Measurements from ENCODE around the gene SLC24A3. TPM values are rescaled to one million over a fixed set of nuclear protein-coding genes. Genes with fewer than 3 reads are reported as not detected.

Gene SLC24A3
- total and polyA plus RNA-seq, 2 donors = 12.6 to 20.5 TPM

GRCh38 chr20:19757487-19758132 lies 545.2 kb downstream of the SLC24A3 start:
- WGBS = under 1% methylated on average over 45 of the region's 45 CpGs
- peak overlapping the region; percentile 85 for H3K27ac ChIP-seq (ENCODE audit: low read depth)
- no peaks in the 10 kb centered on the region for H3K4me1 ChIP-seq (ENCODE audit: insufficient read depth)
- peak overlapping the region; percentile 79 for H3K4me3 ChIP-seq (ENCODE audit: low read depth, low read length)
- H3K36me3 ChIP-seq (ENCODE audit: insufficient read depth) = no peaks in the 10 kb centered on the region
- peak; percentile 88 for DNase-seq (ENCODE audit: extremely low spot score)

GRCh38 chr20:19758133-19758500 lies 545.7 kb downstream of the SLC24A3 start, which contains the start of gene RIN2:
RIN2 (plus strand) TSS chr20:19758258; CDS start chr20:19889602, 131,344 bp downstream.
- H3K27ac ChIP-seq (ENCODE audit: low read depth) = peak within 1 kb of the TSS; percentile 85
- peak within 1 kb of the TSS; percentile 79 for H3K4me3 ChIP-seq (ENCODE audit: low read depth, low read length)
- H3K4me1 ChIP-seq (ENCODE audit: insufficient read depth) = no peaks in the 10 kb centered on the region
- H3K36me3 ChIP-seq (ENCODE audit: insufficient read depth) = no peaks in the 10 kb centered on the region
- DNase-seq (ENCODE audit: extremely low spot score) = no peak
- 0% methylated on average over 25 of the region's 25 CpGs for WGBS

- Histone ChIP-seq H3K36me3 (ENCODE audit: insufficient read depth) (no peaks in the 10 kb centered on the region), H3K27ac (ENCODE audit: low read depth) (peak overlapping the region; percentile 85), H3K4me3 (ENCODE audit: low read depth, low read length) (peak overlapping the region; percentile 79), H3K4me1 (ENCODE audit: insufficient read depth) (no peaks in the 10 kb centered on the region)
- WGBS = 5% methylated on average over 54 of the region's 54 CpGs
- DNase-seq (ENCODE audit: extremely low spot score) = no peak
These were observed 546.3 kb downstream of the SLC24A3 start for GRCh38 chr20:19758501-19759331.

GRCh38 chr20:19760371-19760721 lies 547.9 kb downstream of the SLC24A3 start:
- Histone ChIP-seq H3K36me3 (ENCODE audit: insufficient read depth) (no peaks in the 10 kb centered on the region), H3K4me3 (ENCODE audit: low read depth, low read length) (no peak overlapping the region), H3K27ac (ENCODE audit: low read depth) (no peak overlapping the region), H3K4me1 (ENCODE audit: insufficient read depth) (no peaks in the 10 kb centered on the region)
- 89% methylated on average over 3 of the region's 3 CpGs for WGBS
- no peak for DNase-seq (ENCODE audit: extremely low spot score)

- H3K36me3 ChIP-seq (ENCODE audit: insufficient read depth) = no peaks in the 10 kb centered on the region
- no peak for DNase-seq (ENCODE audit: extremely low spot score)
- H3K4me1 ChIP-seq (ENCODE audit: insufficient read depth) = no peaks in the 10 kb centered on the region
- H3K27ac ChIP-seq (ENCODE audit: low read depth) = no peak overlapping the region
- no peak overlapping the region for H3K4me3 ChIP-seq (ENCODE audit: low read depth, low read length)
These were observed 548.9 kb downstream of the SLC24A3 start for GRCh38 chr20:19761326-19761725.

GRCh38 chr20:19761841-19762240 lies 549.4 kb downstream of the SLC24A3 start:
- no peak for DNase-seq (ENCODE audit: extremely low spot score)
- H3K36me3 ChIP-seq (ENCODE audit: insufficient read depth) = no peaks in the 10 kb centered on the region
- WGBS = 56% methylated on average over 2 of the region's 2 CpGs
- no peak overlapping the region for H3K4me3 ChIP-seq (ENCODE audit: low read depth, low read length)
- no peaks in the 10 kb centered on the region for H3K4me1 ChIP-seq (ENCODE audit: insufficient read depth)
- H3K27ac ChIP-seq (ENCODE audit: low read depth) = no peak overlapping the region

- Histone ChIP-seq H3K4me3 (ENCODE audit: low read depth, low read length) (no peak overlapping the region), H3K4me1 (ENCODE audit: insufficient read depth) (no peaks in the 10 kb centered on the region), H3K27ac (ENCODE audit: low read depth) (no peak overlapping the region), H3K36me3 (ENCODE audit: insufficient read depth) (no peaks in the 10 kb centered on the region)
- no peak for DNase-seq (ENCODE audit: extremely low spot score)
- 70% methylated on average over 8 of the region's 8 CpGs for WGBS
These were observed 551.8 kb downstream of the SLC24A3 start for GRCh38 chr20:19764207-19764606.

- WGBS = 87% methylated on average over 2 of the region's 2 CpGs
- H3K4me3 ChIP-seq (ENCODE audit: low read depth, low read length) = no peak overlapping the region
- H3K4me1 ChIP-seq (ENCODE audit: insufficient read depth) = no peaks in the 10 kb centered on the region
- no peak for DNase-seq (ENCODE audit: extremely low spot score)
- H3K36me3 ChIP-seq (ENCODE audit: insufficient read depth) = no peaks in the 10 kb centered on the region
- H3K27ac ChIP-seq (ENCODE audit: low read depth) = no peak overlapping the region
These were observed 552.8 kb downstream of the SLC24A3 start for GRCh38 chr20:19765266-19765665.

- Histone ChIP-seq H3K4me3 (ENCODE audit: low read depth, low read length) (no peak overlapping the region), H3K27ac (ENCODE audit: low read depth) (no peak overlapping the region), H3K4me1 (ENCODE audit: insufficient read depth) (no peaks in the 10 kb centered on the region), H3K36me3 (ENCODE audit: insufficient read depth) (no peaks in the 10 kb centered on the region)
- DNase-seq (ENCODE audit: extremely low spot score) = no peak
- 91% methylated on average over 4 of the region's 4 CpGs for WGBS
These were observed 553.5 kb downstream of the SLC24A3 start for GRCh38 chr20:19765913-19766312.

GRCh38 chr20:19767070-19767469 lies 554.6 kb downstream of the SLC24A3 start:
- H3K27ac ChIP-seq (ENCODE audit: low read depth) = no peak overlapping the region
- H3K4me1 ChIP-seq (ENCODE audit: insufficient read depth) = no peaks in the 10 kb centered on the region
- DNase-seq (ENCODE audit: extremely low spot score) = no peak
- no peaks in the 10 kb centered on the region for H3K36me3 ChIP-seq (ENCODE audit: insufficient read depth)
- H3K4me3 ChIP-seq (ENCODE audit: low read depth, low read length) = no peak overlapping the region
- WGBS = 85% methylated on average over 4 of the region's 4 CpGs

- no peak for DNase-seq (ENCODE audit: extremely low spot score)
- Histone ChIP-seq H3K4me1 (ENCODE audit: insufficient read depth) (no peaks in the 10 kb centered on the region), H3K4me3 (ENCODE audit: low read depth, low read length) (no peak overlapping the region), H3K36me3 (ENCODE audit: insufficient read depth) (no peaks in the 10 kb centered on the region), H3K27ac (ENCODE audit: low read depth) (no peak overlapping the region)
- WGBS = 94% methylated on average over 7 of the region's 7 CpGs
These were observed 555.9 kb downstream of the SLC24A3 start for GRCh38 chr20:19768325-19768842.

GRCh38 chr20:19769507-19769906 lies 557.1 kb downstream of the SLC24A3 start:
- Histone ChIP-seq H3K36me3 (ENCODE audit: insufficient read depth) (no peaks in the 10 kb centered on the region), H3K27ac (ENCODE audit: low read depth) (no peak overlapping the region), H3K4me3 (ENCODE audit: low read depth, low read length) (no peak overlapping the region), H3K4me1 (ENCODE audit: insufficient read depth) (no peaks in the 10 kb centered on the region)
- DNase-seq (ENCODE audit: extremely low spot score) = no peak
- WGBS = 82% methylated on average over 2 of the region's 2 CpGs

- WGBS = 74% methylated on average over 6 of the region's 6 CpGs
- no peak for DNase-seq (ENCODE audit: extremely low spot score)
- no peaks in the 10 kb centered on the region for H3K36me3 ChIP-seq (ENCODE audit: insufficient read depth)
- H3K4me3 ChIP-seq (ENCODE audit: low read depth, low read length) = no peak overlapping the region
- no peaks in the 10 kb centered on the region for H3K4me1 ChIP-seq (ENCODE audit: insufficient read depth)
- no peak overlapping the region for H3K27ac ChIP-seq (ENCODE audit: low read depth)
These were observed 557.9 kb downstream of the SLC24A3 start for GRCh38 chr20:19770375-19770774.

GRCh38 chr20:19771031-19771430 lies 558.6 kb downstream of the SLC24A3 start:
- no peaks in the 10 kb centered on the region for H3K4me1 ChIP-seq (ENCODE audit: insufficient read depth)
- 95% methylated on average over 2 of the region's 2 CpGs for WGBS
- no peak for DNase-seq (ENCODE audit: extremely low spot score)

More at GRCh38 chr20:19771031-19771430, 558.6 kb downstream of the SLC24A3 start:
- Histone ChIP-seq H3K36me3 (ENCODE audit: insufficient read depth) (no peaks in the 10 kb centered on the region), H3K27ac (ENCODE audit: low read depth) (no peak overlapping the region), H3K4me3 (ENCODE audit: low read depth, low read length) (no peak overlapping the region)

Data from urinary bladder (tissue), 4 donors.